Measurements from ENCODE around the gene HOXA3. TPM values are rescaled to one million over a fixed set of nuclear protein-coding genes. Genes with fewer than 3 reads are reported as not detected.

HOXA3 gene
- polyA plus RNA-seq, 1 donor (not counting 4 experiments of a cell fraction or from before 2014, with no cell fraction given) = 0.58 TPM

DNA sequence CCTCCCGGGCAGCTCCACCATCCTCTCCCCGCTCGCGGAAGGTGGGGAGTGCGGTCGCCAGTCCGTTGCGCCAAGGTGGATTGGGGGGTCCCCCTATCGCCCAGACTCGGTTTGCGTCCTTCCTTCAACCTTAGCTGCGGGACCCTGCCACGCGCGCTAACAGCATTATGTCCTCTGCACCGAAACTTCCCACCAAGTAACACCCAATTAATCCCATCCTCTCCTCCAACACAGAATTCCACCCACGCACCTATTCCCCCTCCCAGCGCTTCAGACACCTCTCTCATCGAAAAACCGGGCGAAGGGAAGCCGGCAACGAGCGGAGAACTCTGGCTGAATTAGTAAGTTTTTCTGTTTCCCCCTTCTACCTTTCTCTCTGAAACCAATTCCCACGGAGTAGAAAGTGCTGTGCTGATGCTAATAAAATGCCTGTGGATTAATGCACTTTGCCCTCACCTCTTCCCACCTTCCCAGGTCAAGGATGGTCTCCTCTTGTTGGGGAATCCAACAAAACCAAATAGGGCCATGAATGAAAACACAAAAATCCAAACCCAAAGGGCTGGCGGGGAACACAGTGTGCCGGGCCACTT, 947 bp downstream of the HOXA3 start:
- Histone ChIP-seq H3K79me2 (ENCODE audit: control insufficient read depth, insufficient read depth, low read length) (peaks cover 77% of the 10 kb centered on the region), H3K4me3 (ENCODE audit: control insufficient read depth in 2 of 3, extremely low read depth in 1 of 3, insufficient read depth in 2 of 3, low read depth in 1 of 3, low read length in 3 of 3) (peak overlapping the region; percentile 60 to 83 (median 74)), H3K9me3 (ENCODE audit: control insufficient read depth, low read depth, low read length) (no peaks in the 10 kb centered on the region), H3K4me2 (ENCODE audit: control insufficient read depth, extremely low read depth, insufficient read depth, low read depth, low read length) (peak overlapping the region; percentile 98), H4K20me1 (ENCODE audit: control insufficient read depth, extremely low read depth, insufficient read depth, low read length) (no peaks in the 10 kb centered on the region), H3K27me3 (ENCODE audit: control insufficient read depth, extremely low read depth, insufficient read depth, low read length) (no peaks in the 10 kb centered on the region), H2AFZ (ENCODE audit: control insufficient read depth, low read length) (peak overlapping the region; percentile 82), H3K27ac (ENCODE audit: control insufficient read depth, insufficient read depth, low read length) (peak overlapping the region; percentile 87), H3K9ac (ENCODE audit: control insufficient read depth, extremely low read depth, insufficient read depth, low read length) (peak overlapping the region; percentile 93), H3K9me1 (ENCODE audit: control insufficient read depth, extremely low read depth, insufficient read depth, low read length) (no peaks in the 10 kb centered on the region), H3K4me1 (ENCODE audit: control insufficient read depth, extremely low read depth, insufficient read depth, low read length) (peaks cover 70% of the 10 kb centered on the region), H3K36me3 (ENCODE audit: control insufficient read depth in 2 of 2, extremely low read depth in 1 of 2, insufficient read depth in 2 of 2, low read length in 2 of 2) (no peaks in the 10 kb centered on the region)
- DNase-seq (ENCODE audit: low read depth, low spot score) = no peak
- no peak for TF ChIP-seq EZH2 (IDR thresholded peaks at IDR 0.05; ENCODE audit: low read length)
- TF ChIP-seq, protein P1, sequence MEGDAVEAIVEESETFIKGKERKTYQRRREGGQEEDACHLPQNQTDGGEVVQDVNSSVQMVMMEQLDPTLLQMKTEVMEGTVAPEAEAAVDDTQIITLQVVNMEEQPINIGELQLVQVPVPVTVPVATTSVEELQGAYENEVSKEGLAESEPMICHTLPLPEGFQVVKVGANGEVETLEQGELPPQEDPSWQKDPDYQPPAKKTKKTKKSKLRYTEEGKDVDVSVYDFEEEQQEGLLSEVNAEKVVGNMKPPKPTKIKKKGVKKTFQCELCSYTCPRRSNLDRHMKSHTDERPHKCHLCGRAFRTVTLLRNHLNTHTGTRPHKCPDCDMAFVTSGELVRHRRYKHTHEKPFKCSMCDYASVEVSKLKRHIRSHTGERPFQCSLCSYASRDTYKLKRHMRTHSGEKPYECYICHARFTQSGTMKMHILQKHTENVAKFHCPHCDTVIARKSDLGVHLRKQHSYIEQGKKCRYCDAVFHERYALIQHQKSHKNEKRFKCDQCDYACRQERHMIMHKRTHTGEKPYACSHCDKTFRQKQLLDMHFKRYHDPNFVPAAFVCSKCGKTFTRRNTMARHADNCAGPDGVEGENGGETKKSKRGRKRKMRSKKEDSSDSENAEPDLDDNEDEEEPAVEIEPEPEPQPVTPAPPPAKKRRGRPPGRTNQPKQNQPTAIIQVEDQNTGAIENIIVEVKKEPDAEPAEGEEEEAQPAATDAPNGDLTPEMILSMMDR (optimal IDR thresholded peaks at IDR 0.05 in 1 of 3, IDR thresholded peaks at IDR 0.05 in 1 of 3, conservative IDR thresholded peaks at IDR 0.05 in 1 of 3; ENCODE audit: extremely low read depth in 1 of 3, insufficient read depth in 2 of 3, low read length in 3 of 3) = no peak
- FAIRE-seq = no peak
- dilution Hi-C loops (cut with MboI; ENCODE audit: extremely low pct_ligation_motif_present, low sequenced_read_pairs) = no loop called here

DNA sequence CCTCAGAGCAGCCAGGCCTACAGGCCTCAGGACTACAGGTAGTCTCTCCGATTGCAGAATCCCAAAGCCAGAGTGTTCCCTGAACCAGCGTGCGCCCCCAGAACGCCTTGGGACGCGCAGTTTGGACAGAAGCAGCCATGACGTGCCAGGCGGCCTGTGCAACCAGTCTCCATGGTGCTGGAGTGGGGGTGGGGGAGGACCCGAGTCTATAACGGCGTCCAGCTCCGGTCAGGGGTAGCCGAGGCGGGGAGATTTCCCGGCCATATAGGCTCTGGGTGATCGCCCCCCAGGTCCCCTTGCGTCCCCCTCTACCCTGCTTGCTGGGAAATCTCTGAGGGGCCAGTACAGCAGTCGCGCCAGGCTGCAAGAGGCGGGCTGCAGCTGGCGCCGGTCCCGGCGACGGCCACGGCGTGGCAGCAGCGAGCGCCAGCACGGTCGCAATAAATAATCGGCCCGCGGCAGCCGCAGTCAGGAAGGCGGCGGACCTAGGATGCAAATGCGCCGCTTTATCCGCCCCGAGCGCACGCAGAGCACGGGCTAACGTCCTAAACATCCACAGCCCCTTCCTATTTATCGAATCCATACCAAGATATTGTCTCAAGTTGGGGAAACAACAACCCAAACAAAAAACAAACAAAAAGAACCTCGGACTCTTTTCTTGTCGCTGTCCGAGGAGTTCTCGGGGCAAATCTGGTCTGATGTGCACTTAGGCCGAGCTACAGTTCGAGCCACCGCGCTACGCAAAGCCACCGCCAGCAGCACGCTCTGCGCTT, 1.6 kb downstream of the HOXA3 start:
- peaks cover 81% of the 10 kb centered on the region for H3K79me2 ChIP-seq (ENCODE audit: control insufficient read depth, insufficient read depth, low read length)
- FAIRE-seq (no peak), DNase-seq (ENCODE audit: low read depth, low spot score) (no peak)
- H3K4me3 ChIP-seq (ENCODE audit: control insufficient read depth in 2 of 3, extremely low read depth in 1 of 3, insufficient read depth in 2 of 3, low read depth in 1 of 3, low read length in 3 of 3) = peak overlapping the region; percentile 60 to 83 (median 74)
- H3K36me3 ChIP-seq (ENCODE audit: control insufficient read depth in 2 of 2, extremely low read depth in 1 of 2, insufficient read depth in 2 of 2, low read length in 2 of 2) = no peaks in the 10 kb centered on the region
- peak overlapping the region; percentile 82 for H2AFZ ChIP-seq (ENCODE audit: control insufficient read depth, low read length)
- H4K20me1 ChIP-seq (ENCODE audit: control insufficient read depth, extremely low read depth, insufficient read depth, low read length) = no peaks in the 10 kb centered on the region
- dilution Hi-C loops (cut with MboI; ENCODE audit: extremely low pct_ligation_motif_present, low sequenced_read_pairs) = no loop called here
- H3K27me3 ChIP-seq (ENCODE audit: control insufficient read depth, extremely low read depth, insufficient read depth, low read length) = no peaks in the 10 kb centered on the region
- no peaks in the 10 kb centered on the region for H3K9me1 ChIP-seq (ENCODE audit: control insufficient read depth, extremely low read depth, insufficient read depth, low read length)
- peaks cover 77% of the 10 kb centered on the region for H3K4me1 ChIP-seq (ENCODE audit: control insufficient read depth, extremely low read depth, insufficient read depth, low read length)
- H3K27ac ChIP-seq (ENCODE audit: control insufficient read depth, insufficient read depth, low read length) = peak overlapping the region; percentile 87
- peak overlapping the region; percentile 93 for H3K9ac ChIP-seq (ENCODE audit: control insufficient read depth, extremely low read depth, insufficient read depth, low read length)
- H3K4me2 ChIP-seq (ENCODE audit: control insufficient read depth, extremely low read depth, insufficient read depth, low read depth, low read length) = peak overlapping the region; percentile 98
- H3K9me3 ChIP-seq (ENCODE audit: control insufficient read depth, low read depth, low read length) = no peaks in the 10 kb centered on the region
- TF ChIP-seq, protein P1 (optimal IDR thresholded peaks at IDR 0.05 in 1 of 3, IDR thresholded peaks at IDR 0.05 in 1 of 3, conservative IDR thresholded peaks at IDR 0.05 in 1 of 3; ENCODE audit: extremely low read depth in 1 of 3, insufficient read depth in 2 of 3, low read length in 3 of 3) = peak in 2 of 3 experiments; percentile 75 to 92
- no peak for TF ChIP-seq EZH2 (IDR thresholded peaks at IDR 0.05; ENCODE audit: low read length)

All from keratinocyte (primary cell).